NB4 (cell line): ENCODE data around the gene PCDHA1.

Source experiments
- CTCF ChIP-seq: IDR thresholded peaks from one replicate; pipeline ENCODE4 v1.5.1; 2012; ENCODE audit warnings: low read depth, low read length
- MAX ChIP-seq: IDR thresholded peaks from 2 replicates; pipeline ENCODE4 v1.6.1; 2011; ENCODE audit warnings: low read depth, low read length
- POLR2A ChIP-seq: IDR thresholded peaks from 2 replicates; pipeline ENCODE4 v1.6.1; 2011; ENCODE audit warnings: mild to moderate bottlenecking; ENCODE audit not compliant: insufficient read length; ENCODE audit errors: extremely low read depth

- TF ChIP-seq CTCF (no peak), POLR2A (no peak), MAX (no peak)
These were observed 167.3 kb downstream of the PCDHA1 start for GRCh38 chr5:140953234-140953633.
